Measurements from ENCODE around the gene EXOC6B.

DNA sequence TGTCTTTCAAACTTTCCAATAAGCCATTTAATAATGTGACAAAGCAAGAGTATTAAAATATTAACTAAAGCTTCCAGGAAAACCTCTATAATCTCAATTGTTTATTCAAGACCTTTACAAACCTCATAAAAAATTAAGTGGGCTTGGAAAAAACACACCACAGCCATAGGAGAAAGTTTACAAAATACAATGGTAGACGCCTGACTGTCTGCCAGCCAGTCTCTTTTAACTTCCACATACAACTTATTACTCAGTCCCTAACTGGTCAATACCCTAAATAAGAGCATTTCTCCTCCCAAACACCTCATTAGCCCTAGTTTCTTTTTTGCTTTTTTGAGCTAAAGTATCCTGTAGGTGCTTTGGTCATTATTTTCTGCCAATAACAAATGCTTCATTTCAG, 430.7 kb downstream of the EXOC6B start:
- TF ChIP-seq POLR2A (IDR thresholded peaks at IDR 0.05) = no peak
- TF ChIP-seq, protein P1, sequence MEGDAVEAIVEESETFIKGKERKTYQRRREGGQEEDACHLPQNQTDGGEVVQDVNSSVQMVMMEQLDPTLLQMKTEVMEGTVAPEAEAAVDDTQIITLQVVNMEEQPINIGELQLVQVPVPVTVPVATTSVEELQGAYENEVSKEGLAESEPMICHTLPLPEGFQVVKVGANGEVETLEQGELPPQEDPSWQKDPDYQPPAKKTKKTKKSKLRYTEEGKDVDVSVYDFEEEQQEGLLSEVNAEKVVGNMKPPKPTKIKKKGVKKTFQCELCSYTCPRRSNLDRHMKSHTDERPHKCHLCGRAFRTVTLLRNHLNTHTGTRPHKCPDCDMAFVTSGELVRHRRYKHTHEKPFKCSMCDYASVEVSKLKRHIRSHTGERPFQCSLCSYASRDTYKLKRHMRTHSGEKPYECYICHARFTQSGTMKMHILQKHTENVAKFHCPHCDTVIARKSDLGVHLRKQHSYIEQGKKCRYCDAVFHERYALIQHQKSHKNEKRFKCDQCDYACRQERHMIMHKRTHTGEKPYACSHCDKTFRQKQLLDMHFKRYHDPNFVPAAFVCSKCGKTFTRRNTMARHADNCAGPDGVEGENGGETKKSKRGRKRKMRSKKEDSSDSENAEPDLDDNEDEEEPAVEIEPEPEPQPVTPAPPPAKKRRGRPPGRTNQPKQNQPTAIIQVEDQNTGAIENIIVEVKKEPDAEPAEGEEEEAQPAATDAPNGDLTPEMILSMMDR (IDR thresholded peaks at IDR 0.05) = no peak
